OCI-LY7 (cell line): ENCODE results near the gene PIGN.

Experiments
- EZH2phosphoT487 ChIP-seq: fragments of 200-600 bp; sonication (generic); IDR thresholded peaks from 2 replicates; pipeline ENCODE4 v1.6.1; 2018; ENCODE audit warnings: low read depth, borderline replicate concordance, mild to moderate bottlenecking, mixed run types, antibody characterized with exemption, low read length, moderate library complexity, mixed read lengths
- TF ChIP-seq, protein P1 (sequence below): fragments of 200-600 bp; sonication (generic); conservative IDR thresholded peaks from 2 replicates; pipeline ENCODE4 v1.5.1; 2014; ENCODE audit warnings: mild to moderate bottlenecking, antibody characterized with exemption, low read length, moderate library complexity, mixed read lengths

DNA sequence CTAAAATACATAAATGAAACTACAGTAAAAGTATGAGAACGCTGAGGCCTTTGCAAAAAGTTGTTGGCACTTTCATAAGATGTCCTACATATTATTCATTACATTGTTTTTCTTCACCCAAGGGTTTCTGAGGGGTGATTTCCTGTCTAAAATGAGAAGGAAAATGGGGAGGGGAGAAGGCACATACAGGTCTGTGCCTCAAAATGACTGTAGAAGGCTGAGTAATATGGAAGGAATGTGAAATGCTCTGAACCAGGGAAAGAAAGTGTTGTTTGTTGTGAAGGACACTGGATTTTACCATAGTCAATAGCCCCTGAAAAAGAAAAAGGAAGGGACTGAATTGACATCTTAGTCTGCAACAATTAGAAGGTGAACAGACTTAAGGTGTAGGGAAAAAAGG lies 194.6 kb downstream of the PIGN start:
- TF ChIP-seq, protein P1, sequence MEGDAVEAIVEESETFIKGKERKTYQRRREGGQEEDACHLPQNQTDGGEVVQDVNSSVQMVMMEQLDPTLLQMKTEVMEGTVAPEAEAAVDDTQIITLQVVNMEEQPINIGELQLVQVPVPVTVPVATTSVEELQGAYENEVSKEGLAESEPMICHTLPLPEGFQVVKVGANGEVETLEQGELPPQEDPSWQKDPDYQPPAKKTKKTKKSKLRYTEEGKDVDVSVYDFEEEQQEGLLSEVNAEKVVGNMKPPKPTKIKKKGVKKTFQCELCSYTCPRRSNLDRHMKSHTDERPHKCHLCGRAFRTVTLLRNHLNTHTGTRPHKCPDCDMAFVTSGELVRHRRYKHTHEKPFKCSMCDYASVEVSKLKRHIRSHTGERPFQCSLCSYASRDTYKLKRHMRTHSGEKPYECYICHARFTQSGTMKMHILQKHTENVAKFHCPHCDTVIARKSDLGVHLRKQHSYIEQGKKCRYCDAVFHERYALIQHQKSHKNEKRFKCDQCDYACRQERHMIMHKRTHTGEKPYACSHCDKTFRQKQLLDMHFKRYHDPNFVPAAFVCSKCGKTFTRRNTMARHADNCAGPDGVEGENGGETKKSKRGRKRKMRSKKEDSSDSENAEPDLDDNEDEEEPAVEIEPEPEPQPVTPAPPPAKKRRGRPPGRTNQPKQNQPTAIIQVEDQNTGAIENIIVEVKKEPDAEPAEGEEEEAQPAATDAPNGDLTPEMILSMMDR: no peak
- no peak for TF ChIP-seq EZH2phosphoT487
